Activated gamma-delta T cell (primary cell): ENCODE measurements around the gene LARP4B.

Experiments used
- DNase-seq: peaks from one replicate; lab custom pipeline; 2025; lab: John Stamatoyannopoulos, UW

LARP4B gene

DNA sequence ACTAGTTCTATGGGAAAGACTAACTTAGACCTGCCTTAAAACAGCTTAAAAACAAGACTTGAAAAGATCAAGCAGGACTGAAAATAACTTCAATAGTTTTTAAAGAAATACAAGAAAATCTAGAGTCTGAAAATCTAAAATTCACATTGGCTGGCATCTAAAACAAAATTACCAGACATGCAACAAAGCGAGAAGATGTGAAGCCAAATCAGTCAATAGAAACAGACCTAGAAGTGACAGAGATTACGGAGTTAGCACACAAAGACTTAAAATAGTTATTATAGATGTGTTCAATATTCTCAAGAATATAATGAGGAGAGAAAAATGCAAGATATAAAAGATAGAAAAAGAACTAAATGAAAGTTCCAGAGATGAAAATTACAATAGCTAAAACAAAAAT, 163.7 kb downstream of the LARP4B start:
- DNase-seq: no peak

DNA sequence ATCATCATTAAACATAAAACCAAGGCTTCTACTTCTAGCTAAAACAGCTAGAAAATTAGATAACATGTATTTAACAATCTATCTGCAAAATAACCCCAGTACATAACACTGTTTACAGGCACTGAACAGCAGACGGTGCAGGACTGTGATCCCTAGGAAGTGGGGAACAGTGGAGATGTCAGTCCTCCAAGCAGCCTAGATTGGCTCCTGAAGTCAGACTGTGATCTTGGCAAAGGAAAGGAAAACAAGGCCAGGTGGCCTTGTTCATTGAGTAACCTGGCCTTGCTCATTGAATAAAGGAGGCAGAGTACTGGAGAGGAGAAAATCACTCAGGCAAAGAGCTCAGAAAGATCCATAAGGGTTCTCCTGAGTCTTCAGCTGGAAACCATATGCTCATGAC, 164.3 kb downstream of the LARP4B start:
- no peak for DNase-seq

DNA sequence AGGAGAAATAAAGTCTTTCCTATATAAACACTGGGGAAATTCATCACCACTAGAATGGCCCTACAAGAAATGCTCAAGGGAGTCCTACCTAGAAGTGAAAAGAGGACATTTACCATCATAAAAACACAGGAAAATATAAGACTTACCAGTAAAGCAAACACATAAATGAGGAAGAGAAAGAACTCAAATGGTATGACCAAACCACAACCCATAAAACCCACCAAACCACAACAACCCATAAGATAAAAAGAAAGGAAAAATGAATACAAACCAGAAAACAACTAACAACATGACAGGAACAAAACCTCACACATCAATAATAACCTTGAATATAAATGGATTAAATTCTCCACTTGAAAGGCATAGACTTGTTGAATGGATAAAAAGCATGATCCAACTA, 170.1 kb downstream of the LARP4B start:
- no peak for DNase-seq

DNA sequence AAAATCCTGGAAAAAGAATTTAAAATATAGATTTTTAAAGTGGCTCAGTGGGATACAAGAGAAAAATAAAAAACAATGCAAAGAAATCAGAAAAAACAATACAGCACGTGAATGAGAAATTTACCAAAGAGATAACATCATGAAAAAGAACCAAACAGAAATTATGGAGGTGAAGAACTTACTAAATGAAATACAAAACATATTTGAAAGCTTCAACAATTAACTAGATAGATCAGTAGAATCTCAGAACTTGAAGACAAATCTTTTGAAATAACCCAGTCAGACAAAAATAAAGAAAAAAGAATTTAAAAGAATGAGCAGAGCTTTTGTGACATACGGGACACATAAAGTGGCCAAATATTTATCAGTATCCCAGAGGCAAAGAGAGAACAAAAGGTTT, 170.9 kb downstream of the LARP4B start:
- DNase-seq: no peak

DNA sequence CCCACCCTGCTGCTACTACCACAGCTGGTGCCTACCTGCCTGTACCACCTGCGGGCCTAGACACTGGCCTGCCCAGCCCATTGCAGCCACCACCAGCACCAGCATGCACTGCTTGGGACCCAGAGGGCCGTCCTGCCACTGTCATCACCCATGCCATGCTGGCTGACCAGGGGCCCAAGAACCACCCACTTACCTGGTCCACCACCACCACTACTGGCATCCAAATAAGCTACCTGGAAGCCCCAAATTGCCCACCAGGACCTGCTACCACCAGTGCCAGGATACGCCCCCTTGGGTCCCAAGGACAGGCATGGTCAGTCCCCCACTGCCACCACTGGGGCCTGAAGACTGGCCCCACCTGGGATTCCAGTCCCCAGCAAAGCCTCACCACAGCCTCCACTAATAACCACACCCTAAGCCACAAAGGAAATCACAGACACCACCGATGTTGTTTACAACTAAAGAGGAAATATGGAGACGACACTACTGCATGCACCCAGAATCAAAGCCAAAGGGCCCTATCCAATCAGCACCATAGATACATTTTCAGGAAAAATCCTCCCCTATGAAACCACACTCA, 171.5 kb downstream of the LARP4B start:
- DNase-seq: no peak
